H1 (cell line): ENCODE data around the gene DET1. TPM values are rescaled to one million over a fixed set of nuclear protein-coding genes. Genes with fewer than 3 reads are reported as not detected.
"Not testable (repeated sequence)": the region's sequence is repeated elsewhere in the genome, so short reads cannot be mapped to it uniquely, and the experiment has no call there.

Source experiments
- CTCF ChIA-PET: fragments of 300-600 bp; sonication (Branson Sonifier 250); formaldehyde crosslinking; loops from one replicate; lab custom pipeline; 2021; ENCODE audit not compliant: partially characterized antibody; lab: Charles Lee
- POLR2A ChIA-PET: fragments of 300-600 bp; sonication (Branson Sonifier 250); formaldehyde crosslinking; loops from one replicate; lab custom pipeline; 2021; ENCODE audit warnings: inconsistent platforms; ENCODE audit not compliant: partially characterized antibody; lab: Charles Lee
- DNase-seq, 2 experiments: peaks; one replicate each; pipeline versions ENCODE4 v3.0.0 to v3.0.0-alpha.2; 2010 to 2022; ENCODE audit warnings: low spot score in 2 of 2, low read depth in 1 of 2, mixed read lengths in 1 of 2
- FAIRE-seq: peaks from 2 replicates; lab custom pipeline; 2011; peaks lifted over from hg19 to GRCh38; lab: Jason Lieb, UNC
- H2AFZ ChIP-seq: 2 replicates; pipeline ENCODE4 v1.8.1; 2012; ENCODE audit warnings: low read length, inconsistent platforms
- H2AK5ac ChIP-seq: 2 replicates; pipeline ENCODE4 v1.6.1; 2013; ENCODE audit warnings: low read depth, low read length
- H2BK120ac ChIP-seq: replicated peaks from 2 replicates; pipeline ENCODE3; 2013; ENCODE audit warnings: low read depth, low read length, inconsistent platforms
- H2BK12ac ChIP-seq: 2 replicates; pipeline ENCODE4 v1.6.1; 2013; ENCODE audit warnings: low read depth, low read length
- H2BK15ac ChIP-seq: 2 replicates; pipeline ENCODE4 v1.6.1; 2013; ENCODE audit warnings: low read length
- H2BK20ac ChIP-seq: 2 replicates; pipeline ENCODE4 v1.6.1; 2013; ENCODE audit warnings: low read length
- H2BK5ac ChIP-seq: 2 replicates; pipeline ENCODE4 v1.6.1; 2013; ENCODE audit warnings: low read depth, low read length
- H3K14ac ChIP-seq: 2 replicates; pipeline ENCODE4 v1.6.1; 2013; ENCODE audit warnings: inconsistent platforms; ENCODE audit not compliant: insufficient read length
- H3K18ac ChIP-seq: 2 replicates; pipeline ENCODE4 v1.6.1; 2013; ENCODE audit warnings: low read length; ENCODE audit errors: extremely low read depth
- H3K23ac ChIP-seq: 2 replicates; pipeline ENCODE4 v1.6.1; 2013; ENCODE audit warnings: inconsistent platforms; ENCODE audit not compliant: insufficient read length
- H3K23me2 ChIP-seq: 2 replicates; pipeline ENCODE4 v1.6.1; 2013; ENCODE audit warnings: low read depth, low read length
- H3K27ac ChIP-seq: 2 replicates; pipeline ENCODE4 v1.6.1; 2011; ENCODE audit warnings: low read depth, low read length, inconsistent platforms
- H3K27me3 ChIP-seq, 4 experiments: replicated peaks in 1 of 4; 1 replicate in 1 of 4; 2 replicates in 3 of 4; pipeline versions ENCODE4 v1.6.1 to v1.8.1; 2011 to 2013; ENCODE audit warnings: low read length in 3 of 4, mild to moderate bottlenecking in 3 of 4, inconsistent platforms in 2 of 4, mixed read lengths in 2 of 4, moderate library complexity in 1 of 4; ENCODE audit not compliant: control insufficient read depth in 3 of 4, insufficient read depth in 3 of 4; ENCODE audit errors: extremely low read depth in 1 of 4
- H3K36me3 ChIP-seq, 4 experiments: 2 replicates each; pipeline versions ENCODE4 v1.6.1 to v1.8.1; 2011 to 2013; ENCODE audit warnings: mild to moderate bottlenecking in 4 of 4, low read length in 3 of 4, moderate library complexity in 2 of 4, control low read depth in 1 of 4, inconsistent platforms in 1 of 4; ENCODE audit not compliant: insufficient read depth in 4 of 4, control insufficient read depth in 2 of 4
- H3K4ac ChIP-seq: replicated peaks from 2 replicates; pipeline ENCODE3; 2013; ENCODE audit warnings: low read length, low read depth, mixed read lengths, inconsistent platforms; ENCODE audit not compliant: insufficient read length
- H3K4me1 ChIP-seq, 4 experiments: replicated peaks in 1 of 4; 1 replicate in 1 of 4; 2 replicates in 3 of 4; pipeline versions ENCODE4 v1.6.1 to v1.8.1; 2011 to 2013; ENCODE audit warnings: low read length in 3 of 4, inconsistent platforms in 2 of 4, mixed read lengths in 1 of 4; ENCODE audit not compliant: insufficient read depth in 4 of 4, control insufficient read depth in 3 of 4
- H3K4me2 ChIP-seq, 2 experiments: 2 replicates each; pipeline versions ENCODE4 v1.6.1 to v1.8.1; 2011 to 2013; ENCODE audit warnings: low read depth in 2 of 2, low read length in 2 of 2, control low read depth in 1 of 2, inconsistent platforms in 1 of 2, mild to moderate bottlenecking in 1 of 2; ENCODE audit not compliant: insufficient read depth in 1 of 2
- H3K4me3 ChIP-seq, 4 experiments: fragments of 200-600, 300-600 bp in 1 of 4; sonication (generic), shearing (Covaris generic), sonication (Bioruptor Twin) in 1 of 4; 2 replicates each; pipeline versions ENCODE4 v1.5.1 to v1.8.1; 2011 to 2016; ENCODE audit warnings: low read length in 4 of 4, low read depth in 3 of 4, control low read depth in 2 of 4, inconsistent platforms in 2 of 4, mild to moderate bottlenecking in 2 of 4, mixed read lengths in 1 of 4, moderate library complexity in 1 of 4; ENCODE audit not compliant: insufficient read depth in 2 of 4; ENCODE audit errors: extremely low read depth in 1 of 4
- H3K56ac ChIP-seq: replicated peaks from 2 replicates; pipeline ENCODE3; 2013; ENCODE audit warnings: low read depth, mild to moderate bottlenecking, mixed read lengths, low read length, inconsistent platforms; ENCODE audit not compliant: insufficient read length
- H3K79me1 ChIP-seq: 2 replicates; pipeline ENCODE4 v1.6.1; 2013; ENCODE audit warnings: low read depth, low read length, control low read depth
- H3K79me2 ChIP-seq, 2 experiments: 2 replicates each; pipeline versions ENCODE4 v1.6.1 to v1.8.1; 2012 to 2013; ENCODE audit warnings: low read length in 2 of 2, mild to moderate bottlenecking in 2 of 2, inconsistent platforms in 1 of 2; ENCODE audit not compliant: insufficient read depth in 2 of 2, control insufficient read depth in 1 of 2
- H3K9ac ChIP-seq, 4 experiments: replicated peaks in 1 of 4; 1 replicate in 1 of 4; 2 replicates in 3 of 4; pipeline versions ENCODE4 v1.6.1 to v1.8.1; 2011 to 2013; ENCODE audit warnings: low read depth in 3 of 4, low read length in 3 of 4, control low read depth in 2 of 4, mild to moderate bottlenecking in 2 of 4, moderate library complexity in 2 of 4, inconsistent platforms in 1 of 4; ENCODE audit errors: extremely low read depth in 1 of 4
- H3K9me3 ChIP-seq, 2 experiments: 2 replicates each; pipeline versions ENCODE4 v1.6.1 to v1.8.1; 2012 to 2013; ENCODE audit warnings: mild to moderate bottlenecking in 2 of 2, moderate library complexity in 2 of 2, control low read depth in 1 of 2, inconsistent platforms in 1 of 2, low read depth in 1 of 2, low read length in 1 of 2, mixed read lengths in 1 of 2; ENCODE audit not compliant: insufficient read depth in 2 of 2
- H4K20me1 ChIP-seq, 2 experiments: replicated peaks in 1 of 2; 2 replicates each; pipeline versions ENCODE3 to v1.8.1; 2011 to 2013; ENCODE audit warnings: inconsistent platforms in 2 of 2, low read length in 2 of 2, mild to moderate bottlenecking in 1 of 2; ENCODE audit not compliant: insufficient read depth in 2 of 2, control insufficient read depth in 1 of 2
- H4K5ac ChIP-seq: 2 replicates; pipeline ENCODE4 v1.6.1; 2013; ENCODE audit warnings: low read length, low read depth, mixed read lengths, inconsistent platforms; ENCODE audit not compliant: insufficient read length
- H4K8ac ChIP-seq: 2 replicates; pipeline ENCODE4 v1.8.0; 2013; ENCODE audit warnings: mild to moderate bottlenecking, moderate library complexity, low read length, inconsistent platforms; ENCODE audit not compliant: insufficient read depth; ENCODE audit errors: extremely low read depth
- H4K91ac ChIP-seq: replicated peaks from 2 replicates; pipeline ENCODE3; 2013; ENCODE audit warnings: low read length, mixed read lengths, inconsistent platforms; ENCODE audit not compliant: insufficient read length
- WGBS, 2 experiments: shearing (Covaris generic) in 1 of 2; methylation state at CpG; one replicate each; pipeline versions ENCODE4 v1.1.6 to v1.1.7; 2013 to 2015; ENCODE audit warnings: low lambda C conversion rate in 2 of 2, mixed read lengths in 2 of 2, inconsistent platforms in 1 of 2, low coverage in 1 of 2, missing lambda C conversion rate in 1 of 2; ENCODE audit not compliant: insufficient replicate concordance in 2 of 2, insufficient coverage in 1 of 2, insufficient read length in 1 of 2; ENCODE audit errors: extremely low coverage in 1 of 2, missing lambda C conversion rate in 1 of 2; 5-methylcytosine and 5-hydroxymethylcytosine counted together
- polyA plus RNA-seq, 7 experiments: library from polyadenylated mRNA; depleted of rRNA in 3 of 7; stranded (reverse) in 5 of 7; unstranded in 2 of 7; fragments of >200 nt in 5 of 7; fragments of 200-250 nt in 2 of 7; gene quantifications; 1 replicate in 5 of 7; 2 replicates in 1 of 7; 4 replicates in 1 of 7; pipeline versions ENCODE4 v1.2.1 to v1.2.3, GENCODE V29; 2011 to 2013; ENCODE audit warnings: missing spikeins in 2 of 7, mixed read lengths in 2 of 7
- total RNA-seq: library from RNA; stranded (reverse); fragmentation: NEBNext Ultra II Directional; extraction: Animal tissue kit (Norgen Biotek cat#: 25700); gene quantifications from 2 replicates; pipeline ENCODE4 v1.2.1, GENCODE V29; 2021

Gene DET1
- total and polyA plus RNA-seq, 2 of the 8 experiments (the other 6 are each of a cell fraction or from before 2014, with no cell fraction given), result 5.4 to 8.5 TPM

- H3K14ac ChIP-seq, H4K20me1 ChIP-seq, H3K79me2 ChIP-seq, H3K4me1 ChIP-seq, H3K36me3 ChIP-seq, H3K56ac ChIP-seq, H3K4me3 ChIP-seq, H4K8ac ChIP-seq, DNase-seq, FAIRE-seq, H3K18ac ChIP-seq, CTCF ChIA-PET, H2BK15ac ChIP-seq, H3K23me2 ChIP-seq, POLR2A ChIA-PET, H3K27ac ChIP-seq, H3K27me3 ChIP-seq, H4K91ac ChIP-seq, H2AK5ac ChIP-seq, H2BK120ac ChIP-seq, H2BK12ac ChIP-seq, H3K9ac ChIP-seq, H3K4me2 ChIP-seq, H2BK5ac ChIP-seq, H3K4ac ChIP-seq, H4K5ac ChIP-seq, H2AFZ ChIP-seq, H3K23ac ChIP-seq, H2BK20ac ChIP-seq, H3K79me1 ChIP-seq: not testable (repeated sequence)
- H3K9me3 ChIP-seq, result peaks cover 0 to 12% of the 10 kb centered on the region in 2 experiments; a peak in 2 of 4 replicates
- 98% methylated on average over 6 of the region's 9 CpGs; no CpG with 5 or more reads in 1 of the 2 experiments for WGBS, 2 experiments
Observed at GRCh38 chr15:88559565-88559964, 13.1 kb upstream of the DET1 start.

DNA sequence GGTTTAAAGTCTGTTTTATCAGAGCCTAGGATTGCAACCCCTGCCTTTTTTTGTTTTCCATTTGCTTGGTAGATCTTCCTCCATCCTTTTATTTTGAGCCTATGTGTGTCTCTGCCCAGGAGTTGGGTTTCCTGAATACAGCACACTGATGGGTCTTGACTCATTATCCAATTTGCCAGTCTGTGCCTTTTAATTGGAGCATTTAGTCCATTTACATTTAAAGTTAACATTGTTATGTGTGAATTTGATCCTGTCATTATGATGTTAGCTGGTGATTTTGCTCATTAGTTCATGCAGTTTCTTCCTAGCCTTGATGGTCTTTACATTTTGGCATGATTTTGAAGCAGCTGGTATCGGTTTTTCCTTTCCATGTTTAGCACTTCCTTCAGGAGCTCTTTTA, 11.5 kb upstream of the DET1 start:
- DNase-seq, CTCF ChIA-PET, H2BK5ac ChIP-seq, H2AK5ac ChIP-seq, H3K27ac ChIP-seq, H3K14ac ChIP-seq, H2BK12ac ChIP-seq, H3K9ac ChIP-seq, H3K36me3 ChIP-seq, H4K5ac ChIP-seq, H3K23me2 ChIP-seq, H3K4me1 ChIP-seq, H3K79me1 ChIP-seq, H3K56ac ChIP-seq, FAIRE-seq, H4K8ac ChIP-seq, H2BK20ac ChIP-seq, POLR2A ChIA-PET, H4K20me1 ChIP-seq, H3K4me2 ChIP-seq, H2BK15ac ChIP-seq, H3K79me2 ChIP-seq, H4K91ac ChIP-seq, H3K4ac ChIP-seq, H3K18ac ChIP-seq, H2BK120ac ChIP-seq, H3K23ac ChIP-seq, H3K4me3 ChIP-seq, H3K27me3 ChIP-seq, H2AFZ ChIP-seq: not testable (repeated sequence)
- H3K9me3 ChIP-seq, result peaks cover 0 to 16% of the 10 kb centered on the region in 2 experiments; a peak in 2 of 4 replicates
- 80% methylated on average over 1 of the region's 1 CpG; no CpG with 5 or more reads in 1 of the 2 experiments for WGBS, 2 experiments
